Left lung (tissue), 10 donors: Measurements from ENCODE around the gene SLC22A16. TPM values are rescaled to one million over a fixed set of nuclear protein-coding genes. Genes with fewer than 3 reads are reported as not detected.

Experiments
- ATAC-seq: fragments of 200-7000 bp; cut with Tn5 transposase; one replicate; pipeline ENCODE4 v1.9.1; 2020; ENCODE audit warnings: moderate library complexity
- DNase-seq, 4 donors: peaks; one replicate each; pipeline ENCODE4 v3.0.0-alpha.2; 2013 to 2020
- H3K27ac ChIP-seq, 2 donors: fragments of 200-600 bp; sonication (generic) in 1 of 2; one replicate each; pipeline versions ENCODE4 v1.5.0 to v1.8.0; 2020 to 2021
- H3K27me3 ChIP-seq, 2 donors: fragments of 200-600 bp; sonication (generic) in 1 of 2; one replicate each; pipeline versions ENCODE4 v1.5.0 to v1.8.0; 2020 to 2021
- H3K36me3 ChIP-seq, 2 donors: fragments of 200-600 bp; sonication (generic) in 1 of 2; one replicate each; pipeline versions ENCODE4 v1.5.0 to v1.8.0; 2020 to 2021
- H3K4me1 ChIP-seq, 2 donors: fragments of 200-600 bp; one replicate each; pipeline ENCODE4 v1.8.0; 2021
- H3K4me3 ChIP-seq, 2 donors: fragments of 200-600 bp; sonication (generic) in 1 of 2; one replicate each; pipeline versions ENCODE4 v1.5.0 to v1.8.0; 2020 to 2021; ENCODE audit warnings: mild to moderate bottlenecking in 1 of 2
- H3K9me3 ChIP-seq, 2 donors: fragments of 200-600 bp; sonication (generic) in 1 of 2; one replicate each; pipeline versions ENCODE4 v1.5.0 to v1.8.0; 2020 to 2021
- intact Hi-C, 2 donors: fragments of 100-400 bp; cut with DNase I; formaldehyde crosslinking; loops; one replicate each; pipeline versions ENCODE4 v1.11.2 to v1.14.2; 2022
- polyA plus RNA-seq, 6 donors: library from polyadenylated mRNA; unstranded; fragments of 120-200 nt; gene quantifications; one replicate each; pipeline ENCODE4 v1.2.1, GENCODE V29; 2013; ENCODE audit not compliant: insufficient read length in 6 of 6
- total RNA-seq, 2 donors: library from RNA; stranded (reverse); fragmentation: NEBNext Ultra II Directional; extraction: Animal tissue kit (Norgen Biotek cat#: 25700); gene quantifications; one replicate each; pipeline ENCODE4 v1.2.1, GENCODE V29; 2021
- TF ChIP-seq, protein P1 (sequence below), 2 donors: fragments of 200-600 bp; sonication (generic) in 1 of 2; IDR thresholded peaks; one replicate each; pipeline versions ENCODE4 v1.5.0 to v1.8.0; 2021; ENCODE audit warnings: antibody characterized with exemption in 2 of 2
- donor health status: DM: no; HTN: yes; CAD: no.
- donor health status: DM: no; HTN: no; CAD: no.

The SLC22A16 gene
- total and polyA plus RNA-seq, 8 donors = 0.11 to 5.4 (median 0.23) TPM; not detected in 3

DNA sequence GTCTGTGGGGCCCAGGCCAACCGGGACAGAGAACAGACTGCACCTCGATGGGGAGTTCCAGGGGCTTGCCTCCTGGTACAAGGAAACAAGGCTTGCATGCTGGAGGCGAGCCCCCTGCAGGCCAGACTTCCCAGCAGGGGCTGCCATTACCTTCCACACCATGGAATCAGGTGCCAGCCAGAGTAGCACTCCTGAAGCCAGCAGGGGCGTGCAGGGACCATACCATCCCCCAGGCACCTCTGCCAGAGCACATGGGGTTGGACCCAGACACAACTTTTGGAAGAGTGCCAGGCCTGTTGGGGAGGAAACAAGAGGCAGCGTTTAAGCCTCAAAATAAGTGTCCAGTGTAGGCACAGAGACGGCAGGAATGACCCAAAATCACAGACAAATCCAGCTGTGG lies 67.5 kb downstream of the SLC22A16 start:
- intact Hi-C loops = no loop called here
- Histone ChIP-seq H3K36me3 (no peaks in the 10 kb centered on the region), H3K27ac (no peak overlapping the region), H3K9me3 (no peaks in the 10 kb centered on the region), H3K4me3 (no peak overlapping the region), H3K4me1 (no peaks in the 10 kb centered on the region), H3K27me3 (no peaks in the 10 kb centered on the region)
- DNase-seq = no peak
- TF ChIP-seq, protein P1, sequence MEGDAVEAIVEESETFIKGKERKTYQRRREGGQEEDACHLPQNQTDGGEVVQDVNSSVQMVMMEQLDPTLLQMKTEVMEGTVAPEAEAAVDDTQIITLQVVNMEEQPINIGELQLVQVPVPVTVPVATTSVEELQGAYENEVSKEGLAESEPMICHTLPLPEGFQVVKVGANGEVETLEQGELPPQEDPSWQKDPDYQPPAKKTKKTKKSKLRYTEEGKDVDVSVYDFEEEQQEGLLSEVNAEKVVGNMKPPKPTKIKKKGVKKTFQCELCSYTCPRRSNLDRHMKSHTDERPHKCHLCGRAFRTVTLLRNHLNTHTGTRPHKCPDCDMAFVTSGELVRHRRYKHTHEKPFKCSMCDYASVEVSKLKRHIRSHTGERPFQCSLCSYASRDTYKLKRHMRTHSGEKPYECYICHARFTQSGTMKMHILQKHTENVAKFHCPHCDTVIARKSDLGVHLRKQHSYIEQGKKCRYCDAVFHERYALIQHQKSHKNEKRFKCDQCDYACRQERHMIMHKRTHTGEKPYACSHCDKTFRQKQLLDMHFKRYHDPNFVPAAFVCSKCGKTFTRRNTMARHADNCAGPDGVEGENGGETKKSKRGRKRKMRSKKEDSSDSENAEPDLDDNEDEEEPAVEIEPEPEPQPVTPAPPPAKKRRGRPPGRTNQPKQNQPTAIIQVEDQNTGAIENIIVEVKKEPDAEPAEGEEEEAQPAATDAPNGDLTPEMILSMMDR (IDR thresholded peaks at IDR 0.05) = no peak
- no peak for ATAC-seq

DNA sequence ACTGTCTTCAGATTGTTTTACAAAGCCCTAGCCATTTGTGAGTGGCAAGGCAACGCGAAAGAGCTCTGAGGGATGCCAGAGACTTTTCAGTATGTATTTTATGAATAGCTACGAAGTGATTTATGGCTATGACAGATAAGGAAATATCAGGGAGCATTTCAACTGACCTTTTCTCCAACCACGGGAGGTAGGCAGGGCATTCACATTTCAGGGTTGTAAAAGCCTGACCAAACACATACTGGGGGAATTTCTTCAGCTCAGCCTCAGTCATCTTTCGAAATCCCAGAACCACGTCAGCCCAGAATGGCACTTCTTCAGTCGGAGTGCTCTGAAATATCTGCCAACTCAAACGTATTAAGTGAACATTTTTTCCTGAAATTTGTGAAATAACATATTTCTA lies 71.8 kb downstream of the SLC22A16 start:
- intact Hi-C loops = no loop called here
- TF ChIP-seq, protein P1 (IDR thresholded peaks at IDR 0.05) = no peak
- Histone ChIP-seq H3K4me3 (no peak overlapping the region), H3K27me3 (peaks cover 0 to 7% of the 10 kb centered on the region in 2 donors), H3K4me1 (peaks cover 0 to 1% of the 10 kb centered on the region in 2 donors), H3K9me3 (no peaks in the 10 kb centered on the region), H3K36me3 (no peaks in the 10 kb centered on the region), H3K27ac (no peak overlapping the region)
- DNase-seq (no peak), ATAC-seq (no peak)

DNA sequence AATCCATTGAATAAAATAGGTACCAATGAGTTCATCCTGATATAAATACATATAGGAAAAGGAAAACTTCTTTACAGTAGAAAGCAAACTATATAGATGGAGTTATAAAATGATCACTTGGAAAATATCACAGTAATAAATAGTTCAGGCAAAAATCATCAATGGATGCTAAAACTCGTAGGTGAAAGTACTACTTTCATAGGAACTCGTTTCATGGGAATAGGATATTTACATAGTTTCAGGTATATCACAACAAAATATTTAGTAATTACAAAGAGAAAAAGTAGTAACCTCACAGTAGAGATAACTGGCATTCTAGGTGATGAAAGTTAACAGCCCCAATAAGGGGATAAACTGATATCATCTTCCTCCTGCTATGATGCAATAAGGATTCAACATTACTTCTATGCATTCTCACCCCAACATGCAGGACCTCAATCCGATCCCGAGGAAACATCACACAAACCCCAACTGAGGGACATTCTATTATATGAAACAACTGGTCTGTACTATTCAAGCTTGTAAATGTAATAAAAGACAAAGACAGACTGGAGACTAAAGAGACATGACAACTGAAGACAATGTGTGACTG lies 74.7 kb downstream of the SLC22A16 start:
- Histone ChIP-seq H3K9me3 (no peaks in the 10 kb centered on the region), H3K27ac (no peak overlapping the region), H3K27me3 (peaks cover 0 to 8% of the 10 kb centered on the region in 2 donors), H3K36me3 (no peaks in the 10 kb centered on the region), H3K4me1 (peaks cover 0 to 8% of the 10 kb centered on the region in 2 donors), H3K4me3 (no peak overlapping the region)
- TF ChIP-seq, protein P1 (IDR thresholded peaks at IDR 0.05) = no peak
- intact Hi-C loops = no loop called here
- DNase-seq (no peak), ATAC-seq (no peak)

DNA sequence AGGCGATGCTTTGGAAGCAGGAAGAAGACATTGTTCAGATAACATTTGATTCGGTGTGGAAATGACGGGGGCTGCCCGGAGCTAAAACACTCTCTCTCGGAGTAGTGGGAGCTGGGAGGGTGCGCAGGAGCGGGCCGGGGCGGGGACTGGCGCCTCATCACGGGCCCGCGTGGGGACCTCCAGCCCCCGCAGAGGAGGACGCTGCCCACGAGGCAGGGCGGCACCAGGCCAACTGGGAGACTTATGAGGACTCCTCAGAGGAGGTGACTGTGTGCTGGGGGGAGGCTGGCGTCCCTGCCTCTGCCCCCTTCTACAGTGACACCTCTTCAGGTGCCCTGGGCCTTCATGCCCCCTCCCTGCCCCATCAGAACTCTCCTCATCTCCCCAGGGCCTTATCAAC lies 76.2 kb downstream of the SLC22A16 start:
- ATAC-seq (no peak), DNase-seq (no peak)
- TF ChIP-seq, protein P1 (IDR thresholded peaks at IDR 0.05) = no peak
- Histone ChIP-seq H3K36me3 (no peaks in the 10 kb centered on the region), H3K4me1 (peaks cover 0 to 8% of the 10 kb centered on the region in 2 donors), H3K27me3 (peaks cover 0 to 8% of the 10 kb centered on the region in 2 donors), H3K9me3 (no peaks in the 10 kb centered on the region), H3K27ac (no peak overlapping the region), H3K4me3 (peak overlapping the region; percentile 16 to 23)
- intact Hi-C loops = no loop called here

DNA sequence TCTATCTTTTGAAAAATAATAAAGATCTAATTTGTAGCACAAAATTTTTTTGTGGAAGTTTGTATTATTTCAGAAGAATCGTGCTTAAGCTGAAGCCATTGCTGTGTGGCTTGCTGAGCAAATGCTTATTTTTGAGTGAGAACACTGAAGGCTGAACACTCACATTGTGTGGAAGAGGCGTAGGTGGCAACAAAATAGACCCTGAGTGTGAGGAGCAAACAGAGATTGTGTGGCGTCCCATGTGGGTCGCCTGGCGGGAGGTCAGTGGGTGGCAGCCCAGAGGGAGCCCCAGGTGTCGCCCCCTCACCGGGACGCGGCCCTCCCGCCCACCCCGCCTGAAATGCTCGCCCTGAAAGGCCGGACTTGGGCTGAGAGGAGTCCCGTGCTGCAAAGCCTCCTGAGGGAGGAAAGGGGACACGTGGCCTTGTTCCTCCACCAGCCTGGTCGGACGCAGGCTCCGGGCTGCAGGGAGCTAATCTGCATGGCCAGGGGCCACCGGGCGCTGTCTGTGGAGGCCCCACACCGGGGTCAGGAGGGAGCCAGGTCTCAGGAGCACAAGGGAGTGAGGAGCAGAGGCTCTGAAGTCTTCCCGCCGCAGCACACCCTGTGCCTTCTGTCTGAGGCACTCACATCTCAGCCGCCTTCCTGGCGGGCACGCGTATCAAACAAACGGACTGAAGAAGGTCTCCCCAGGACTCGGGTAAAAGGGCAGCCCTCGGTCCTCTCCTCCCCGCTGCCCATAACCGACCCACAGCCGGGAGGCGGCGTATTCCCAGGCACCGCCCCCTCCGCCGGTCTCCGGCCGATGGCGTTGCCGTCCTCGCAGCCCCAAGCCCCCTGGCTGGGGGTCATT lies 77.0 kb downstream of the SLC22A16 start:
- no peak overlapping the region for H3K27ac ChIP-seq
- ATAC-seq (peak; percentile 63), DNase-seq (peak in 2 of 4 donors; percentile 29 to 78)
- intact Hi-C loops = loop anchor here in 1 of 2 donors (10.0 kb wide), 2 partner anchors 345 to 695 kb away; no protein-coding TSS in a partner anchor
- H3K4me3 ChIP-seq = peak overlapping the region; percentile 16 to 23
- peaks cover 0 to 8% of the 10 kb centered on the region in 2 donors for H3K27me3 ChIP-seq
- no peaks in the 10 kb centered on the region for H3K36me3 ChIP-seq
- no peaks in the 10 kb centered on the region for H3K9me3 ChIP-seq
- H3K4me1 ChIP-seq = peaks cover 0 to 8% of the 10 kb centered on the region in 2 donors
- TF ChIP-seq, protein P1 (IDR thresholded peaks at IDR 0.05) = no peak
